ENCODE results near the gene OR4P4. TPM values are rescaled to one million over a fixed set of nuclear protein-coding genes. Genes with fewer than 3 reads are reported as not detected.

OR4P4 gene
- not detected in 2 replicates for total RNA-seq

- intact Hi-C loops (cut with micrococcal nuclease): no loop called here
These were observed at the start of gene OR4P4 for GRCh38 chr11:55634813-55635212. TSS of gene OR4P4 (plus strand) at chr11:55635113.

GRCh38 chr11:55607545-55607944, 27.4 kb upstream of the OR4P4 start, which contains the start of gene OR4C11:
TSS of gene OR4C11 (minus strand) at chr11:55607645. CDS start at chr11:55604373, 3,272 bp downstream.
- intact Hi-C loops (cut with micrococcal nuclease): no loop called here

GRCh38 chr11:55624531-55624930, 10.4 kb upstream of the OR4P4 start:
- intact Hi-C loops (cut with micrococcal nuclease): no loop called here

- intact Hi-C loops (cut with micrococcal nuclease): no loop called here
These were observed 13.1 kb downstream of the OR4P4 start, which contains the start of gene OR4S2 for GRCh38 chr11:55648027-55648426. TSS of gene OR4S2 (plus strand) at chr11:55648327. CDS start at chr11:55650904, 2,577 bp downstream.

- intact Hi-C loops (cut with micrococcal nuclease): no loop called here
These were observed 17.6 kb downstream of the OR4P4 start for GRCh38 chr11:55652560-55652959.

GRCh38 chr11:55655096-55655495, 20.2 kb downstream of the OR4P4 start:
- intact Hi-C loops (cut with micrococcal nuclease): no loop called here

GRCh38 chr11:55658031-55658573, 23.2 kb downstream of the OR4P4 start:
- intact Hi-C loops (cut with micrococcal nuclease): no loop called here

GRCh38 chr11:55658608-55659007, 23.7 kb downstream of the OR4P4 start:
- intact Hi-C loops (cut with micrococcal nuclease): no loop called here

- intact Hi-C loops (cut with micrococcal nuclease): no loop called here
These were observed 27.0 kb downstream of the OR4P4 start, which contains the start of gene OR4C6 for GRCh38 chr11:55661901-55662300. TSS of gene OR4C6 (plus strand) at chr11:55662201. CDS start at chr11:55665167, 2,966 bp downstream.

GRCh38 chr11:55669376-55669775, 34.5 kb downstream of the OR4P4 start:
- intact Hi-C loops (cut with micrococcal nuclease): no loop called here

- intact Hi-C loops (cut with micrococcal nuclease): no loop called here
These were observed 38.9 kb downstream of the OR4P4 start for GRCh38 chr11:55673860-55674259.

Other genes starting within 250 kb of the OR4P4 start
- not detected in 2 replicates for gene OR4C15, start 80.6 kb upstream of the OR4P4 start, total RNA-seq
- gene OR4C16, start 63.0 kb upstream of the OR4P4 start, total RNA-seq: not detected in 2 replicates
- gene OR4C11, start 27.5 kb upstream of the OR4P4 start, total RNA-seq: not detected in 2 replicates
- gene OR4S2, start 13.2 kb downstream of the OR4P4 start, total RNA-seq: not detected in 2 replicates
- gene OR4C6, start 27.1 kb downstream of the OR4P4 start, total RNA-seq: not detected in 2 replicates
- gene OR5D13, start 138.3 kb downstream of the OR4P4 start, total RNA-seq: not detected in 2 replicates
- not detected in 2 replicates for gene OR5D14, start 160.4 kb downstream of the OR4P4 start, total RNA-seq
- gene OR5L1, start 176.3 kb downstream of the OR4P4 start, total RNA-seq: not detected in 2 replicates
- gene OR5D18, start 184.5 kb downstream of the OR4P4 start, total RNA-seq: not detected in 2 replicates
- gene OR5L2, start 192.1 kb downstream of the OR4P4 start, total RNA-seq: not detected in 2 replicates
- not detected in 2 replicates for gene OR5D16, start 203.6 kb downstream of the OR4P4 start, total RNA-seq
- gene TRIM51, start 248.2 kb downstream of the OR4P4 start, total RNA-seq: not detected in 2 replicates